OCI-M2 (cell line): Measurements from ENCODE around the gene GRM5.
"Not testable (repeated sequence)": the region's sequence is repeated elsewhere in the genome, so short reads cannot be mapped to it uniquely, and the experiment has no call there.

Experiments used
- DNase-seq: peaks from one replicate; lab custom pipeline; 2025; ENCODE audit not compliant: unreplicated experiment; lab: John Stamatoyannopoulos, UW

Gene GRM5

GRCh38 chr11:88508759-88509581 lies 556.8 kb downstream of the GRM5 start:
- DNase-seq: no peak

- no peak for DNase-seq
Observed at GRCh38 chr11:88508418-88508758, 557.4 kb downstream of the GRM5 start.

GRCh38 chr11:88507771-88508417 lies 557.9 kb downstream of the GRM5 start:
- no peak for DNase-seq

- no peak for DNase-seq
Observed at GRCh38 chr11:88501541-88501940, 564.2 kb downstream of the GRM5 start.

GRCh38 chr11:88495836-88496235 lies 569.9 kb downstream of the GRM5 start:
- no peak for DNase-seq

GRCh38 chr11:88494848-88495247 lies 570.9 kb downstream of the GRM5 start:
- no peak for DNase-seq

GRCh38 chr11:88491674-88492073 lies 574.1 kb downstream of the GRM5 start:
- no peak for DNase-seq

GRCh38 chr11:88489030-88489429 lies 576.8 kb downstream of the GRM5 start:
- DNase-seq: no peak

- DNase-seq: no peak
Observed at GRCh38 chr11:88487646-88488045, 578.1 kb downstream of the GRM5 start.

- DNase-seq: no peak
Observed at GRCh38 chr11:88484873-88485621, 580.7 kb downstream of the GRM5 start.

GRCh38 chr11:88482871-88483301 lies 582.9 kb downstream of the GRM5 start:
- no peak for DNase-seq

- no peak for DNase-seq
Observed at GRCh38 chr11:88480223-88480622, 585.6 kb downstream of the GRM5 start.

GRCh38 chr11:88478136-88478815 lies 587.5 kb downstream of the GRM5 start:
- DNase-seq: no peak

GRCh38 chr11:88475991-88476418 lies 589.8 kb downstream of the GRM5 start:
- no peak for DNase-seq

GRCh38 chr11:88474655-88475054 lies 591.1 kb downstream of the GRM5 start:
- no peak for DNase-seq

- DNase-seq: no peak
Observed at GRCh38 chr11:88469561-88470225, 596.1 kb downstream of the GRM5 start.

GRCh38 chr11:88464528-88464927 lies 601.3 kb downstream of the GRM5 start:
- DNase-seq: no peak

- DNase-seq: not testable (repeated sequence)
Observed at GRCh38 chr11:88463301-88463700, 602.5 kb downstream of the GRM5 start.

- not testable (repeated sequence) for DNase-seq
Observed at GRCh38 chr11:88458047-88458446, 607.7 kb downstream of the GRM5 start.

GRCh38 chr11:88455974-88456373 lies 609.8 kb downstream of the GRM5 start:
- no peak for DNase-seq

GRCh38 chr11:88454881-88455280 lies 610.9 kb downstream of the GRM5 start:
- DNase-seq: no peak
